HG03060 (cell line): ENCODE measurements around the gene AP5B1.
"Not testable (repeated sequence)": the region's sequence is repeated elsewhere in the genome, so short reads cannot be mapped to it uniquely, and the experiment has no call there.

Experiments
- ATAC-seq: cut with Tn5 transposase; IDR thresholded peaks from one replicate; pipeline ENCODE4 v1.9.1; 2021; ENCODE audit warnings: low read depth, moderate number of reproducible peaks; ENCODE audit not compliant: unreplicated experiment

AP5B1 gene

GRCh38 chr11:65767806-65768205, 13.0 kb downstream of the AP5B1 start:
- not testable (repeated sequence) for ATAC-seq

DNA sequence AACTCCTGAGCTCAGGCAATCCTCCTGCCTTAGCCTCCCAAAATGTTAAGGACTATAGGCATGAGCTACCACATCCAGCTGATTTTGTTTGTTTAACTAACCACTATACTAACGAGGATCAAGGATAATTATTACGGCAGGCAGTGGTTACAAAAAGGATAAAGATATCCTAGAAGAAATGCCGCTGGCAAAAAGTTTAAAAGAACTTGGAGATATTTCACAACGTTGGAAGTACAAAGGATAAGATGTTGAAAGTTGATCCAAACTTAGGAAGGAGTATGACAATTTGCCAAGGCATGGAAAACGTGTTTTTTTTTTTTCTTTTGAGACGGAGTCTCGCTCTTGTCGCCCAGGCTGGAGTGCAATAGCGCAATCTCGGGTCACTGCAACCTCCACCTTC, 13.4 kb downstream of the AP5B1 start:
- no peak for ATAC-seq

DNA sequence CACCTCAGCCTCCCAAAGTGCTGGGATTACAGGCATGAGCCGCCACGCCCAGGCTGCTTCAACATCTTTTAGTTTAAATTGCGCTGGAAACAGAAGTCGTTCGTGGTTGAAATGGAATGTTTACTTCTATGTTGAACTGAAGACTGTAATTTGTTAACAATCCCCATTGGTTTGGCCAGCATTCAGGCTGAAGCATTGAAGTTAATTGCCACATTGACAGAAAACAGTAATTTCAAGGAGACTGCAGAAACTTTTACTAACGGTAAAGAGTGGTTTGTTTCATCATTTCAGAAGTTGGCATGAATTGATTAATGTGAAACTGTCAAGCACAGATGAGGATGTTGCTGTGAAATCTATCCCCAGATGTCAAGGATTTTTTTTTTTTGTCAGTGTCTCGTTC, 14.2 kb downstream of the AP5B1 start:
- ATAC-seq, result no peak

DNA sequence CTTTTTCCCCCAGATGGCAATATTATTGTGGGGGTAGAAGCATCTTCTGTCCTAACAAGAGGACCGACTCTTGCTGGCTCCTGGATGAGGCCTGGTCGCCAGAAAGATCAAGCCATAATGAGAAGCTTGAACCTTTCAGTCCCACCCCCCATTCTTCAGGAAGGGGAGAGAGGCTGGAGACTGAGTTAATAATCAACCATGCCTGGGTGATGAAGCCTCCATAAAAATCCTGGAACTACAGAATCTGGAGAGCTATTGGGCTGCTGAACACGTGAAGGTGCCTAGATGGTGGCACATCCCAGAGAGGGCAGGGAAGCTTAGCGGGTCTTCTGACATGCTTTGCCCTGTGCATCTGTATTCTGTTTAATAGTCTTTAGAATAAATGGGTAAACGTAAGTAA, 16.3 kb downstream of the AP5B1 start:
- ATAC-seq, result no peak

DNA sequence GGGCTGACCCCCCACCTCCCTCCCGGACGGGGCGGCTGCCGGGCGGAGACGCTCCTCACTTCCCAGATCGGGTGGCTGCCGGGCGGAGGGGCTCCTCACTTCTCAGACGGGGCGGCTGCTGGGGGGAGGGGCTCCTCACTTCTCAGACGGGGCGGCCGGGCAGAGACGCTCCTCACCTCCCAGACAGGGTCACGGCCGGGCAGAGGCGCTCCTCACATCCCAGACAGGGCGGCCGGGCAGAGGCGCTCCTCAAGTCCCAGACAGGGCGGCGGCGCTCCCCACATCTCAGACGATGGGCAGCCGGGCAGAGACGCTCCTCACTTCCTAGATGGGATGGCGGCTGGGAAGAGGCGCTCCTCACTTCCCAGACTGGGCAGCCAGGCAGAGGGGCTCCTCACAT, 18.0 kb downstream of the AP5B1 start:
- ATAC-seq, result not testable (repeated sequence)

- ATAC-seq, result not testable (repeated sequence)
Observed at GRCh38 chr11:65762169-65762568, 18.6 kb downstream of the AP5B1 start.

- ATAC-seq, result no peak
Observed at GRCh38 chr11:65745049-65745448, 35.7 kb downstream of the AP5B1 start.

DNA sequence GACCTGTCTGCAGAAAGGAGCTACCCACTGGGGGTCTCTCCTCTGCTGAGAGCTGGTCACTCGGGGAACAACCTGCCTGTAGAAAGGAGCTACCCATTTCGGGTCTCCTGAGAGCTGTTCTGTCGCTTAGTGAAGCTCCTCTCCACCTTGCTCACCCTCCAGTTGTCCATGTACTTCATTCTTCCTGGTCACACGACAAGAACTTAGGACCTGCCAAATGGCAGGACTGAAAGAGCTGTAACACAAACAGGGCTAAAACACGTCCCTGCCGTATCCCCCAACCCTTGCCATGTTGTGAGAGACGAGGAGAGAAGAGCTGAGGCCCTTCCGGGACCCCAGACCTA, 36.1 kb downstream of the AP5B1 start:
- no peak for ATAC-seq

DNA sequence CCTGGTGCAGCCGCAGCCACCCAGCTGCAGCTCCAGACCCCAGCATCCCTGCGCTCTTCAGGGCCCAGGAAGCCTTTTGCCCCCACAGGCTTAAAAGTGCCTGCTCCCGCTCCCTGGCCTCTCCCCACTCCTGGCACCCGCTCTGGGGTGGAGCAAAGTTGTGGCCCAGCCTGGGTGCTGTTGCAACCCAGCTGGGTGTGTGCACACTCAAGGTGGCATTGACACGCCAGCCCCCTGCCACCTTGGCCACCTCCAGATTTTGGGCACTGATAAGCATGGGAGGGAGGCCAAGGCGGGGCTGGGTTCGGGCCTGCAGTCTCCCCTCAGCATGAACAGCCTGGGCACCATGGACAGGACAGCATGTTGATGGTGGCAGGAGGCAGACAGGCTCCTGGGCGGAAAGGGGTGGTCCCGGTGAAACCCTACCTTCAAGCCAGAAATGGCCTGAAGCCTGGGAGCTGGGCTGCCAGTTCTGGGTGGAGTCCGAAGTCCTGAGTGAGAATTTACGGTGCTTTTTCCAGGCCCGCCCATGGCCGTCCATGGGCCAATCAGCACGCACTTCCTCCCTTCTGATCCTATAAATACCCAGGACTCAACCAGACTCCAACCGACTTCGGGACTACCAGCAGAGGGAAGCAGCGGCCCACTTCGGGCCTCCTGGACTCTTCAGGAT, 36.6 kb downstream of the AP5B1 start:
- no peak for ATAC-seq

- no peak for ATAC-seq
Observed at GRCh38 chr11:65743681-65744025, 37.1 kb downstream of the AP5B1 start.

- no peak for ATAC-seq
Observed at GRCh38 chr11:65742353-65742752, 38.4 kb downstream of the AP5B1 start.

GRCh38 chr11:65741185-65741584, 39.6 kb downstream of the AP5B1 start:
- ATAC-seq, result no peak

DNA sequence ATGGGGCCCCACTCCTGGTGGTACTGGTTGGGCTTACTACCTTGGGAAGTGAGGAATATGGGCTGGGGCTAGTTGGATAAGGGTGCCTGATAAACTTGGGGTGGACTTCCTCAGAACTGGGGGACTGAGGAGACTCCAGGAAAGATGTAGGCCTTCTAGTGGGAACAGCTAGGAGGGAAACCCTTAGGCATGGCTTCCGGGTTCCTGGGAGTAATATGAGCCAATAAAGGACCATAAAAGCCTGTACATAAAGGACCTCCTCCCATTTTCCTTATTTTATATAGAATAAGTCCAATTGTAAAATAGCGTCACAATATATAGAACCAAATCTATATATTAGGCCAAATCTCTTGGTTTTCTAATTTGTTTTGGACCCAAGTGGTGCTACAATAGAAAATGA, 41.8 kb downstream of the AP5B1 start:
- ATAC-seq, result no peak

DNA sequence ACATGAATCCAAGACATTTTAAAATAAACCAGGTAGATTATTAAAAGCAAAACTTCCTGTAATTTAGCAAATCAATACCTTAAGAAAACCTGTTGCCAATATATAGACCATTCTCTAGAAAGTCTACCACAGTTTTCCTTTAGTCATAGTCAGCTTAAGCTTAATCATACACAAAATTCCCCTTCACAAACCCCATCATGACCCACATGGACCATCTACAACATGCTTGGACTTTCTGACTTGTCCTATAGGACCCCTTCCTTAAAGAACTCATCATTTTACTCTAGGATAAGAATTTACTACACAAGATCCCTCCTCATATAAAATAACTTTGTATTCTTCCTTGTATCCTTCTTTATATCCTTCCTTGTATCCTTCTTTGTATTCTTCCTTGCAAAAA, 44.0 kb downstream of the AP5B1 start:
- no peak for ATAC-seq

DNA sequence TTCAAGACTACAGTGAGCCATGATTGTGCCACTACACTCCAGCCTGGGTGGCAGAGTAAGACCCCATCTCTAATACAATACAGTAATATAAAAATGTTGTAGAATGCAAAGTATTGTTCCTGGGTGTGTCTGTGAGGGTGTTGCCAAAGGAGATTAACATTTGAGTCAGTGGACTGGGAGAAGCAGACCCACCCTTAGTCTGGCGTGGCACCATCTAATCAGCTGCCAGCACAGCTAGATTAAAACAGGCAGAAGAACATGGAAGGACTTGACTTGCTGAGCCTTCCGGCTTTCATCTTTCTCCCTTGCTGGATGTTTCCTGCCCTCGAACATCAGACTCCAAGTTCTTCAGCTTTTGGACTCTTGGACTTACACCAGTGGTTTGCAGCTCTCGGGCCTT, 45.7 kb downstream of the AP5B1 start:
- ATAC-seq, result not testable (repeated sequence)

- ATAC-seq, result no peak
Observed at GRCh38 chr11:65730461-65730860, 50.3 kb downstream of the AP5B1 start.

GRCh38 chr11:65727865-65728264, 52.9 kb downstream of the AP5B1 start:
- no peak for ATAC-seq

- no peak for ATAC-seq
Observed at GRCh38 chr11:65726660-65727059, 54.1 kb downstream of the AP5B1 start.
